ENCODE results near the gene MEAF6. TPM values are rescaled to one million over a fixed set of nuclear protein-coding genes. Genes with fewer than 3 reads are reported as not detected.
"Not testable (repeated sequence)": the region's sequence is repeated elsewhere in the genome, so short reads cannot be mapped to it uniquely, and the experiment has no call there.

Gene MEAF6
- 87.9 and 93.0 TPM in 2 replicates for total RNA-seq

- H3K4me3 Mint-ChIP-seq (ENCODE audit: low read depth), result peak within 1 kb of the TSS; percentile 93
- DNase-seq (ENCODE audit: low spot score), result peak; percentile 81
- H3K9me3 Mint-ChIP-seq, result no peaks in the 10 kb centered on the region
- H3K4me1 Mint-ChIP-seq (ENCODE audit: low read depth), result peaks cover 34% of the 10 kb centered on the region
- no peaks in the 10 kb centered on the region for H3K27me3 Mint-ChIP-seq (ENCODE audit: low read depth)
- H3K27ac Mint-ChIP-seq, result peak within 1 kb of the TSS; percentile 95
- intact Hi-C loops (cut with micrococcal nuclease), result loop anchor here (2.0 to 5.0 kb wide), 2 partner anchors 36 to 38 kb away; partner anchors contain the start of gene SNIP1
- peaks cover 30% of the 10 kb centered on the region for H3K36me3 Mint-ChIP-seq (ENCODE audit: low read depth)
These were observed at the start of gene MEAF6 for GRCh38 chr1:37514350-37515184. Gene MEAF6, minus strand, starts transcription at chr1:37514766. Its CDS starts 20 bp downstream, at chr1:37514746.

GRCh38 chr1:37562984-37563383 lies 48.4 kb upstream of the MEAF6 start:
- Mint-ChIP-seq H3K4me3 (ENCODE audit: low read depth) (no peak overlapping the region), H3K27me3 (ENCODE audit: low read depth) (no peaks in the 10 kb centered on the region), H3K4me1 (ENCODE audit: low read depth) (peaks cover 2% of the 10 kb centered on the region), H3K27ac (no peak overlapping the region), H3K9me3 (no peaks in the 10 kb centered on the region), H3K36me3 (ENCODE audit: low read depth) (peaks cover 31% of the 10 kb centered on the region)
- no peak for DNase-seq (ENCODE audit: low spot score)
- intact Hi-C loops (cut with micrococcal nuclease), result no loop called here

GRCh38 chr1:37561133-37562132 lies 46.9 kb upstream of the MEAF6 start:
- no peaks in the 10 kb centered on the region for H3K9me3 Mint-ChIP-seq
- H3K4me1 Mint-ChIP-seq (ENCODE audit: low read depth), result peaks cover 7% of the 10 kb centered on the region
- peaks cover 16% of the 10 kb centered on the region for H3K36me3 Mint-ChIP-seq (ENCODE audit: low read depth)
- no peak overlapping the region for H3K4me3 Mint-ChIP-seq (ENCODE audit: low read depth)
- intact Hi-C loops (cut with micrococcal nuclease), result loop anchor here (2.0 kb wide), 1 partner anchor 121 kb away; no protein-coding TSS in a partner anchor
- DNase-seq (ENCODE audit: low spot score), result no peak
- no peak overlapping the region for H3K27ac Mint-ChIP-seq
- no peaks in the 10 kb centered on the region for H3K27me3 Mint-ChIP-seq (ENCODE audit: low read depth)

GRCh38 chr1:37560401-37561132 lies 46.0 kb upstream of the MEAF6 start:
- no peak for DNase-seq (ENCODE audit: low spot score)
- intact Hi-C loops (cut with micrococcal nuclease), result loop anchor here (2.0 kb wide), 1 partner anchor 122 kb away; no protein-coding TSS in a partner anchor
- Mint-ChIP-seq H3K27me3 (ENCODE audit: low read depth) (no peaks in the 10 kb centered on the region), H3K36me3 (ENCODE audit: low read depth) (peaks cover 7% of the 10 kb centered on the region), H3K9me3 (no peaks in the 10 kb centered on the region), H3K4me1 (ENCODE audit: low read depth) (peaks cover 8% of the 10 kb centered on the region), H3K4me3 (ENCODE audit: low read depth) (no peak overlapping the region), H3K27ac (no peak overlapping the region)

- intact Hi-C loops (cut with micrococcal nuclease), result loop anchor here (2.0 kb wide), 1 partner anchor 123 kb away; no protein-coding TSS in a partner anchor
- not testable (repeated sequence) for H3K9me3 Mint-ChIP-seq; H3K4me3 Mint-ChIP-seq (ENCODE audit: low read depth)
These were observed 45.4 kb upstream of the MEAF6 start for GRCh38 chr1:37559957-37560379.

GRCh38 chr1:37559080-37559479 lies 44.5 kb upstream of the MEAF6 start:
- no peak for DNase-seq (ENCODE audit: low spot score)
- Mint-ChIP-seq H3K4me3 (ENCODE audit: low read depth) (no peak overlapping the region), H3K9me3 (no peaks in the 10 kb centered on the region), H3K27ac (no peak overlapping the region), H3K27me3 (ENCODE audit: low read depth) (no peaks in the 10 kb centered on the region), H3K4me1 (ENCODE audit: low read depth) (peaks cover 11% of the 10 kb centered on the region), H3K36me3 (ENCODE audit: low read depth) (peaks cover 6% of the 10 kb centered on the region)
- intact Hi-C loops (cut with micrococcal nuclease), result no loop called here

More at GRCh38 chr1:37559957-37560379, 45.4 kb upstream of the MEAF6 start:
- H3K36me3 Mint-ChIP-seq (ENCODE audit: low read depth); H3K4me1 Mint-ChIP-seq (ENCODE audit: low read depth); H3K27ac Mint-ChIP-seq; DNase-seq (ENCODE audit: low spot score); H3K27me3 Mint-ChIP-seq (ENCODE audit: low read depth): not testable (repeated sequence)

GRCh38 chr1:37558411-37558810 lies 43.8 kb upstream of the MEAF6 start:
- Mint-ChIP-seq H3K4me1 (ENCODE audit: low read depth) (peaks cover 12% of the 10 kb centered on the region), H3K9me3 (no peaks in the 10 kb centered on the region), H3K36me3 (ENCODE audit: low read depth) (peaks cover 8% of the 10 kb centered on the region), H3K4me3 (ENCODE audit: low read depth) (no peak overlapping the region), H3K27me3 (ENCODE audit: low read depth) (no peaks in the 10 kb centered on the region), H3K27ac (no peak overlapping the region)
- no peak for DNase-seq (ENCODE audit: low spot score)
- intact Hi-C loops (cut with micrococcal nuclease), result no loop called here

GRCh38 chr1:37557402-37557801 lies 42.8 kb upstream of the MEAF6 start:
- Mint-ChIP-seq H3K4me1 (ENCODE audit: low read depth) (peaks cover 21% of the 10 kb centered on the region), H3K27me3 (ENCODE audit: low read depth) (no peaks in the 10 kb centered on the region), H3K27ac (no peak overlapping the region), H3K9me3 (no peaks in the 10 kb centered on the region), H3K36me3 (ENCODE audit: low read depth) (peaks cover 17% of the 10 kb centered on the region), H3K4me3 (ENCODE audit: low read depth) (no peak overlapping the region)
- no peak for DNase-seq (ENCODE audit: low spot score)
- intact Hi-C loops (cut with micrococcal nuclease), result no loop called here

- no peak within 1 kb of the TSS for H3K4me3 Mint-ChIP-seq (ENCODE audit: low read depth)
- no peaks in the 10 kb centered on the region for H3K9me3 Mint-ChIP-seq
- peak; percentile 26 for DNase-seq (ENCODE audit: low spot score)
- intact Hi-C loops (cut with micrococcal nuclease), result no loop called here
- H3K27me3 Mint-ChIP-seq (ENCODE audit: low read depth), result no peaks in the 10 kb centered on the region
- H3K36me3 Mint-ChIP-seq (ENCODE audit: low read depth), result peaks cover 21% of the 10 kb centered on the region
- peaks cover 27% of the 10 kb centered on the region for H3K4me1 Mint-ChIP-seq (ENCODE audit: low read depth)
- H3K27ac Mint-ChIP-seq, result no peak within 1 kb of the TSS
These were observed 42.2 kb upstream of the MEAF6 start, which contains the start of gene DNALI1 for GRCh38 chr1:37556712-37557196. Gene DNALI1, plus strand, starts transcription at chr1:37556940. Its CDS starts 55 bp downstream, at chr1:37556995.

- DNase-seq (ENCODE audit: low spot score), result peak; percentile 89
- intact Hi-C loops (cut with micrococcal nuclease), result loop anchor here (1.0 to 5.0 kb wide), 5 partner anchors 42 to 253 kb away; partner anchors contain the start of genes C1orf122, MEAF6 and YRDC
- Mint-ChIP-seq H3K36me3 (ENCODE audit: low read depth) (peaks cover 43% of the 10 kb centered on the region), H3K27ac (peak within 1 kb of the TSS; percentile 93), H3K27me3 (ENCODE audit: low read depth) (no peaks in the 10 kb centered on the region), H3K4me3 (ENCODE audit: low read depth) (peak within 1 kb of the TSS; percentile 98), H3K4me1 (ENCODE audit: low read depth) (peaks cover 41% of the 10 kb centered on the region), H3K9me3 (no peaks in the 10 kb centered on the region)
These were observed 39.6 kb upstream of the MEAF6 start, which contains the start of gene SNIP1 for GRCh38 chr1:37553927-37554808. Gene SNIP1, minus strand, starts transcription at chr1:37554293. Its CDS starts 64 bp downstream, at chr1:37554229.

GRCh38 chr1:37553598-37553926 lies 39.0 kb upstream of the MEAF6 start:
- Mint-ChIP-seq H3K27ac (peak overlapping the region; percentile 93), H3K36me3 (ENCODE audit: low read depth) (peaks cover 49% of the 10 kb centered on the region), H3K4me3 (ENCODE audit: low read depth) (peak overlapping the region; percentile 98), H3K9me3 (no peaks in the 10 kb centered on the region), H3K27me3 (ENCODE audit: low read depth) (no peaks in the 10 kb centered on the region), H3K4me1 (ENCODE audit: low read depth) (peaks cover 41% of the 10 kb centered on the region)
- no peak for DNase-seq (ENCODE audit: low spot score)
- intact Hi-C loops (cut with micrococcal nuclease), result loop anchor here (5.0 kb wide), 3 partner anchors 41 to 254 kb away; partner anchors contain the start of genes C1orf122, MEAF6 and YRDC
